22Rv1 (cell line): Measurements from ENCODE around the gene SHANK1.

Experiments
- CTCF ChIP-seq: fragments of 450-650 bp; IDR thresholded peaks from 2 replicates; pipeline ENCODE4 v1.5.1; 2017; ENCODE audit warnings: mild to moderate bottlenecking
- ZFX ChIP-seq: fragments of 450-650 bp; IDR thresholded peaks from 2 replicates; pipeline ENCODE4 v1.6.1; 2017; ENCODE audit warnings: antibody characterized with exemption, borderline replicate concordance

- TF ChIP-seq CTCF (no peak), ZFX (no peak)
These were observed 71.6 kb downstream of the SHANK1 start for GRCh38 chr19:50647879-50648615.
